HCT116 (cell line): ENCODE measurements around the gene TET2. TPM values are rescaled to one million over a fixed set of nuclear protein-coding genes. Genes with fewer than 3 reads are reported as not detected.

ENCODE experiments used
- ATAC-seq: fragments of 200-7000 bp; cut with Tn5 transposase; 2 replicates; pipeline ENCODE4 v1.9.1; 2020; ENCODE audit warnings: mild to moderate bottlenecking, moderate library complexity
- BruUV-seq: library from RNA; stranded (reverse); fragments of 400-500 nt; replicated peaks from 2 replicates; lab custom pipeline; 2021; lab: Mats Ljungman, UMichigan
- CTCF ChIA-PET: fragments of 300-600 bp; sonication (Branson Sonifier 250); formaldehyde crosslinking; loops from one replicate; lab custom pipeline; 2021; ENCODE audit warnings: antibody characterized with exemption; lab: Charles Lee
- POLR2A ChIA-PET: fragments of 300-600, 350-600 bp; sonication (Branson Sonifier 250); formaldehyde crosslinking; loops from one replicate; lab custom pipeline; 2021; ENCODE audit warnings: antibody characterized with exemption; lab: Charles Lee
- RAD21 ChIA-PET, 2 experiments: fragments of 300-600 bp; sonication (Branson Sonifier 250); formaldehyde crosslinking; loops; one replicate each; lab custom pipeline; 2023; ENCODE audit warnings: low total read pairs in 2 of 2; ENCODE audit not compliant: uncharacterized antibody in 2 of 2, unreplicated experiment in 2 of 2, low non-redundant PET in 1 of 2; lab: Charles Lee
- DNase-seq: peaks from one replicate; pipeline ENCODE4 v3.0.0-alpha.2; 2010; ENCODE audit warnings: low read depth, low spot score
- H2AFZ ChIP-seq: fragments of 200-600 bp; shearing (Covaris generic), sonication (generic); 2 replicates; pipeline ENCODE4 v1.6.1; 2017; ENCODE audit warnings: low read depth, mixed run types, mixed read lengths, antibody characterized with exemption, low read length; ENCODE audit not compliant: poor library complexity, severe bottlenecking
- H3K27ac ChIP-seq: 2 replicates; pipeline ENCODE4 v1.5.1; 2012; ENCODE audit warnings: low read depth, low read length
- H3K27me3 ChIP-seq: fragments of 200-600 bp; sonication (generic); 2 replicates; pipeline ENCODE4 v1.6.1; 2016; ENCODE audit warnings: mixed run types, low read length, mixed read lengths; ENCODE audit not compliant: insufficient read depth
- H3K36me3 ChIP-seq, 2 experiments: fragments of 200-500 bp in 1 of 2; fragments of 200-600 bp in 1 of 2; sonication (Bioruptor generic) in 1 of 2; sonication (generic) in 1 of 2; 2 replicates each; pipeline versions ENCODE4 v1.5.1 to v1.6.1; 2014 to 2016; ENCODE audit warnings: low read length in 2 of 2, inconsistent platforms in 1 of 2, mixed read lengths in 1 of 2, mixed run types in 1 of 2; ENCODE audit not compliant: insufficient read depth in 2 of 2, control insufficient read depth in 1 of 2
- H3K4me1 ChIP-seq, 2 experiments: fragments of 200-600 bp in 1 of 2; sonication (generic) in 1 of 2; 2 replicates each; pipeline versions ENCODE4 v1.5.1 to v1.6.1; 2012 to 2017; ENCODE audit warnings: low read length in 2 of 2, inconsistent platforms in 1 of 2, mild to moderate bottlenecking in 1 of 2, mixed read lengths in 1 of 2, mixed run types in 1 of 2, moderate library complexity in 1 of 2; ENCODE audit not compliant: insufficient read depth in 2 of 2, control insufficient read depth in 1 of 2
- H3K4me2 ChIP-seq: fragments of 200-600 bp; sonication (generic); 2 replicates; pipeline ENCODE4 v1.6.1; 2017; ENCODE audit warnings: mixed run types, low read length, mixed read lengths
- H3K4me3 ChIP-seq, 2 experiments: fragments of 200-600 bp in 1 of 2; sonication (generic) in 1 of 2; replicated peaks in 1 of 2; 2 replicates each; pipeline ENCODE4 v1.5.1; 2011 to 2016; ENCODE audit warnings: low read length in 2 of 2, control low read depth in 1 of 2, low read depth in 1 of 2, mild to moderate bottlenecking in 1 of 2, mixed read lengths in 1 of 2, mixed run types in 1 of 2
- H3K79me2 ChIP-seq: fragments of 200-600 bp; sonication (generic); 2 replicates; pipeline ENCODE4 v1.6.1; 2017; ENCODE audit warnings: mild to moderate bottlenecking, mixed run types, low read length, moderate library complexity, mixed read lengths; ENCODE audit not compliant: insufficient read depth
- H3K9ac ChIP-seq: fragments of 200-600 bp; sonication (generic); 2 replicates; pipeline ENCODE4 v1.6.1; 2016; ENCODE audit warnings: low read length, mixed read lengths
- H3K9me2 ChIP-seq: fragments of 200-600 bp; sonication (generic), shearing (Covaris generic); 2 replicates; pipeline ENCODE4 v1.6.1; 2017; ENCODE audit warnings: mixed run types, mild to moderate bottlenecking, moderate library complexity; ENCODE audit not compliant: insufficient read depth
- H3K9me3 ChIP-seq, 2 experiments: fragments of 200-500 bp in 1 of 2; fragments of 200-600 bp in 1 of 2; sonication (Bioruptor generic) in 1 of 2; sonication (generic) in 1 of 2; 2 replicates each; pipeline ENCODE4 v1.6.1; 2014 to 2017; ENCODE audit warnings: low read length in 2 of 2, mixed read lengths in 2 of 2, inconsistent platforms in 1 of 2, low read depth in 1 of 2, mild to moderate bottlenecking in 1 of 2, mixed run types in 1 of 2, moderate library complexity in 1 of 2; ENCODE audit not compliant: control insufficient read depth in 1 of 2, insufficient read depth in 1 of 2
- H4K20me1 ChIP-seq: fragments of 200-600 bp; sonication (generic), shearing (Covaris generic); 2 replicates; pipeline ENCODE4 v1.6.1; 2017; ENCODE audit warnings: mixed run types, mild to moderate bottlenecking, moderate library complexity; ENCODE audit not compliant: insufficient read depth
- CEBPB ChIP-seq: IDR thresholded peaks from 2 replicates; pipeline ENCODE4 v1.6.1; 2012; ENCODE audit warnings: low read depth
- SP1 ChIP-seq: IDR thresholded peaks from 2 replicates; pipeline ENCODE4 v1.6.1; 2012; ENCODE audit warnings: low read depth
- SRF ChIP-seq: IDR thresholded peaks from 2 replicates; pipeline ENCODE4 v1.6.1; 2012; ENCODE audit warnings: low read depth
- TCF7L2 ChIP-seq: IDR thresholded peaks from 2 replicates; pipeline ENCODE4 v1.7.0; 2011; ENCODE audit warnings: borderline replicate concordance, inconsistent platforms; ENCODE audit not compliant: insufficient read depth, insufficient read length; ENCODE audit errors: extremely low read depth
- intact Hi-C: fragments of 100-400 bp; cut with micrococcal nuclease; formaldehyde crosslinking; loops from 2 replicates; pipeline ENCODE4 v1.10.0; 2022
- total RNA-seq: library from RNA; stranded (reverse); gene quantifications from one replicate; pipeline ENCODE4 v1.2.1, GENCODE V29; 2021; ENCODE audit not compliant: unreplicated experiment
- TF ChIP-seq, protein P1 (sequence below): IDR thresholded peaks from 2 replicates; pipeline ENCODE4 v1.6.1; 2011; ENCODE audit warnings: mild to moderate bottlenecking, low read length, moderate library complexity; ENCODE audit not compliant: insufficient replicate concordance; ENCODE audit errors: extremely low read depth
- TF ChIP-seq, protein P2 (sequence below): IDR thresholded peaks from 2 replicates; pipeline ENCODE4 v1.6.1; 2012
- TF ChIP-seq, protein P3 (sequence below): IDR thresholded peaks from 2 replicates; pipeline ENCODE4 v1.6.1; 2012; ENCODE audit warnings: low read depth

Gene TET2
- total RNA-seq, 1 experiment from 2014 or later, result 9.7 TPM

DNA sequence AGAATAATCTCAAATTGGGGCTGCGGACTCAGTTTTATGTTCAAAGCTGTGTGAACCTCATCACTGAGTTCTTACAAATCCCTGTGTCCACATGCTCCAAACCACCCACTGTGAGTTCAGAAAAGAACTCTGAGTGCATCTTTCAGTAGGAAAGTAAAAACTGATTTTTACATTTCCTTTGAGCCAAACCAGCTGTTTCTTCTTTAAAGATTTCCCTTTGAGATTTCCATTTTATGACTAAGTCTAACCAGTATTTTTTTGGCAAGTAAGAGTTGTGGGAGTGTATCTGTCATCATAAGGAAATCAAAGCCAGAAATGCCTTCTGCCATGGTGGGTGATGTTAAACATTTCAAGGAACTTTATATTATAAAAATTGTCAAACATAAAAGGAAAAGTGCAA lies 100.0 kb downstream of the TET2 start:
- TF ChIP-seq CEBPB (no peak), TCF7L2 (no peak), SRF (no peak), SP1 (no peak)
- TF ChIP-seq, protein P1, sequence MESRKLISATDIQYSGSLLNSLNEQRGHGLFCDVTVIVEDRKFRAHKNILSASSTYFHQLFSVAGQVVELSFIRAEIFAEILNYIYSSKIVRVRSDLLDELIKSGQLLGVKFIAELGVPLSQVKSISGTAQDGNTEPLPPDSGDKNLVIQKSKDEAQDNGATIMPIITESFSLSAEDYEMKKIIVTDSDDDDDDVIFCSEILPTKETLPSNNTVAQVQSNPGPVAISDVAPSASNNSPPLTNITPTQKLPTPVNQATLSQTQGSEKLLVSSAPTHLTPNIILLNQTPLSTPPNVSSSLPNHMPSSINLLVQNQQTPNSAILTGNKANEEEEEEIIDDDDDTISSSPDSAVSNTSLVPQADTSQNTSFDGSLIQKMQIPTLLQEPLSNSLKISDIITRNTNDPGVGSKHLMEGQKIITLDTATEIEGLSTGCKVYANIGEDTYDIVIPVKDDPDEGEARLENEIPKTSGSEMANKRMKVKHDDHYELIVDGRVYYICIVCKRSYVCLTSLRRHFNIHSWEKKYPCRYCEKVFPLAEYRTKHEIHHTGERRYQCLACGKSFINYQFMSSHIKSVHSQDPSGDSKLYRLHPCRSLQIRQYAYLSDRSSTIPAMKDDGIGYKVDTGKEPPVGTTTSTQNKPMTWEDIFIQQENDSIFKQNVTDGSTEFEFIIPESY, result no peak
- TF ChIP-seq, protein P2, sequence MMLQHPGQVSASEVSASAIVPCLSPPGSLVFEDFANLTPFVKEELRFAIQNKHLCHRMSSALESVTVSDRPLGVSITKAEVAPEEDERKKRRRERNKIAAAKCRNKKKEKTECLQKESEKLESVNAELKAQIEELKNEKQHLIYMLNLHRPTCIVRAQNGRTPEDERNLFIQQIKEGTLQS, result no peak
- TF ChIP-seq, protein P3, sequence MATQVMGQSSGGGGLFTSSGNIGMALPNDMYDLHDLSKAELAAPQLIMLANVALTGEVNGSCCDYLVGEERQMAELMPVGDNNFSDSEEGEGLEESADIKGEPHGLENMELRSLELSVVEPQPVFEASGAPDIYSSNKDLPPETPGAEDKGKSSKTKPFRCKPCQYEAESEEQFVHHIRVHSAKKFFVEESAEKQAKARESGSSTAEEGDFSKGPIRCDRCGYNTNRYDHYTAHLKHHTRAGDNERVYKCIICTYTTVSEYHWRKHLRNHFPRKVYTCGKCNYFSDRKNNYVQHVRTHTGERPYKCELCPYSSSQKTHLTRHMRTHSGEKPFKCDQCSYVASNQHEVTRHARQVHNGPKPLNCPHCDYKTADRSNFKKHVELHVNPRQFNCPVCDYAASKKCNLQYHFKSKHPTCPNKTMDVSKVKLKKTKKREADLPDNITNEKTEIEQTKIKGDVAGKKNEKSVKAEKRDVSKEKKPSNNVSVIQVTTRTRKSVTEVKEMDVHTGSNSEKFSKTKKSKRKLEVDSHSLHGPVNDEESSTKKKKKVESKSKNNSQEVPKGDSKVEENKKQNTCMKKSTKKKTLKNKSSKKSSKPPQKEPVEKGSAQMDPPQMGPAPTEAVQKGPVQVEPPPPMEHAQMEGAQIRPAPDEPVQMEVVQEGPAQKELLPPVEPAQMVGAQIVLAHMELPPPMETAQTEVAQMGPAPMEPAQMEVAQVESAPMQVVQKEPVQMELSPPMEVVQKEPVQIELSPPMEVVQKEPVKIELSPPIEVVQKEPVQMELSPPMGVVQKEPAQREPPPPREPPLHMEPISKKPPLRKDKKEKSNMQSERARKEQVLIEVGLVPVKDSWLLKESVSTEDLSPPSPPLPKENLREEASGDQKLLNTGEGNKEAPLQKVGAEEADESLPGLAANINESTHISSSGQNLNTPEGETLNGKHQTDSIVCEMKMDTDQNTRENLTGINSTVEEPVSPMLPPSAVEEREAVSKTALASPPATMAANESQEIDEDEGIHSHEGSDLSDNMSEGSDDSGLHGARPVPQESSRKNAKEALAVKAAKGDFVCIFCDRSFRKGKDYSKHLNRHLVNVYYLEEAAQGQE, result no peak
- no peak overlapping the region for H3K4me2 ChIP-seq
- H3K27ac ChIP-seq, result no peak overlapping the region
- ChIA-PET RAD21 (no interaction called here), POLR2A (no interaction called here), CTCF (no interaction called here)
- H3K27me3 ChIP-seq, result no peaks in the 10 kb centered on the region
- no peak overlapping the region for H2AFZ ChIP-seq
- no TSS peak for BruUV-seq
- no peaks in the 10 kb centered on the region for H3K9me2 ChIP-seq
- ATAC-seq, result no peak
- no peaks in the 10 kb centered on the region for H3K79me2 ChIP-seq
- no peak for DNase-seq
- no peaks in the 10 kb centered on the region for H3K36me3 ChIP-seq
- H3K4me1 ChIP-seq, result no peaks in the 10 kb centered on the region
- no peak overlapping the region for H3K9ac ChIP-seq
- H4K20me1 ChIP-seq, result no peaks in the 10 kb centered on the region
- intact Hi-C loops, result no loop called here
- no peak overlapping the region for H3K4me3 ChIP-seq
- H3K9me3 ChIP-seq, result no peaks in the 10 kb centered on the region
